ENCODE measurements around the gene PCSK9.
"Not testable (repeated sequence)": the region's sequence is repeated elsewhere in the genome, so short reads cannot be mapped to it uniquely, and the experiment has no call there.

PCSK9 gene

DNA sequence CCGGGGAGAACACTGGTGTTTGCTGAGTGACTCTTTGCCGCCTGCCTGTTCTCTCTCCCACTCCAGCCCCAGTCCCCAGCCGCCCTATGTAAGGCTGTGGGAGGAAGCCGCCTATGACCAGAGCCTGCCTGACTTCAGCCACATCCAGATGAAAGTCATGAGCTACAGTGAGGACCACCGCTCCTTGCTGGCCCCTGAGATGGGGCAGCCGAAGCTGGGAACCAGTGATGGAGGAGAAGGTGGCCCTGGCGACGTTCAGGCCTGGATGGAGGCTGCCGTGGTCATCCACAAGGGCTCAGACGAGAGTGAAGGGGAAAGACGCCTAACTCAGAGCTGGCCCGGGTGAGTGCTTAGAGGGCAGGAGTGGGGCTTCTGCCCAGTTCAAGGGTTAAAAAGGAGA, 32.4 kb upstream of the PCSK9 start:
- FAIRE-seq (no peak), DNase-seq (ENCODE audit: extremely low spot score, insufficient read length, low read depth) (no peak)

DNA sequence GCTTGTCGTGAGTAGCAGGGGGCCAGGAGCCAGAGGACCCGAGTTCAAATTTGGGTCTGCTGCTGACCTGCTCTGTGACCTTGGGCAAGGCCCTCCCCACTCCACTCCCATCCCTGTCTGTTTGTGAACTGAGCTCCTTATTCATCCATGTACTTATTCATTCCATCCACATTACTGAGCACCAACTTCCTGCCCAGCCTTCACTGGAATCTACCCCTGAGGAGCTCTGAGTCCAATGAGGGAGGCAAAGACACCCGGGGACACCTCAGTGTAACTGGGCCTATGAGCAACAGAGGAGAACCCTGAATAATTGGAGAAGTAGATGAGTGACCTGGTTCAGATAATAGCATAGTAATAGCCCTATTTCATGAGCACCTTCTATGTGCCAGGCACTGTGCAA, 31.7 kb upstream of the PCSK9 start:
- FAIRE-seq (no peak), DNase-seq (ENCODE audit: extremely low spot score, insufficient read length, low read depth) (no peak)

DNA sequence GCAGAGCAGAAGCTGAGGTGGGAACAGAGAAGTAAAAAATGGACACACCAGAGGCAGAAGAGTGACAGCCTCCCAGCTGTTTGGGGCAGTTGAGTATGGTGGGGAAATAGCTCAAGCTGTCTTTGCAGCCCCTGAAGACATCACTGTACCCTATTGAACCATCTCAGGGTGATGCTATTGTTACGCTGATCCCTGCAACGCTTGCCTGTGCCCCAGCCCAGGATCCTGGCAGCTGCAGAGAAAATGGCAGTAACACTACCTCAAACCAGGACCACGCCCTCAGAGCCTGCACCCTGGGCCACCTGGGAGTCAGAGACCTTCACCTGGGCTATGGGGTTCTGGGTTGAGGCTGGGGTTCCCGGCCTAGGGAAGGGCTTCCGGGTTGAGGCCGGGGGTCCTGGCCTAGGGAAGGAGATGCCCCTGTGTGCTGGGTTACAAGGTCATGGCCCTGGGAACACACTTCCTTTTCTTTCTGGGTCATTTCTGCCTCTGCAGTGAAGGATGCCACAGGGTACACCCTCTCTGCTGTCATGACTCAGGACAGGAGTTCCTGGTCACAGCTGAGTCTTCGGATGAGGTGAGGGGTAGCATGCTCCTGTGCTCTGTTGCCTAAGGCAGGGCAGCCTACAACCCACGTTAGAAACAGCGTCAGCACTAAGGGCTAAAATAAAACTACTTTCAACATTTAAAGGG, 29.0 kb upstream of the PCSK9 start:
- DNase-seq (ENCODE audit: extremely low spot score, insufficient read length, low read depth): no peak
- no peak for FAIRE-seq

DNA sequence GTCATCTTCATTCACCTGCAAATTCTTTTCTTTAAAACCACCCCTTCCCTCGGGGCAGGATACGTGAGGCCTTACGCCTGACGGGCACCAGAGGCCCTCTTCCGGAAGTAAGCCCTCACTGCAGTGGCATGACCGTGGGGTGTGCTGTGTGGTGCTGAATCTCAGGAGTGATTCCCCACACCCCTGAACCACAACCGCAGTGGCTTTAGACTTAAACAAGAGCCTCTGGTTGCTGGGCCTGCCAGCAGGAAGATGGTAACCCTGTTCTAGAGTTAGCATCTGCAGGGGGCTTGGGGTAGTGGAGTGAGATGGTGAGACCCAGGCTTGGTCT, 28.5 kb upstream of the PCSK9 start:
- FAIRE-seq: no peak
- DNase-seq (ENCODE audit: extremely low spot score, insufficient read length, low read depth): no peak

DNA sequence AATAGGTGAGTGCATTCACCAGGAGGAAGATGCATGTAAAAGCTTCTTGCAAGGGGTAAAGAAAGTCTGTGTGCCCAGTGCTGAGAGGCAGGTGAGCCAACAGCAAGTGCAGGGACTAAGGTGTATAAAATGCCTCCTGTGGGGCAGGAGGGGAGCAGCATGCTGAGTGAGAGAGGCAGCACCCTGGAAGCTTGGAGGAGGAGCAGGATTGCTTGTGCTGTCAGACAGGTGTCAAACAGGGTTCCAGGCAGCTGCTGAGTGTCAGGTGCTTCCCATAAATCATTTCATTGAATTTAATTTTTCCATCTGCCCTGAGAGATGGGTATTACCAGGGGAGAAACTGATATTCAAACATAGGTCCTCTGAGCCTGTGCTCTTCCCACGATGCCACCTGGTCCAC, 26.7 kb upstream of the PCSK9 start:
- DNase-seq (ENCODE audit: extremely low spot score, insufficient read length, low read depth): no peak
- no peak for FAIRE-seq

DNA sequence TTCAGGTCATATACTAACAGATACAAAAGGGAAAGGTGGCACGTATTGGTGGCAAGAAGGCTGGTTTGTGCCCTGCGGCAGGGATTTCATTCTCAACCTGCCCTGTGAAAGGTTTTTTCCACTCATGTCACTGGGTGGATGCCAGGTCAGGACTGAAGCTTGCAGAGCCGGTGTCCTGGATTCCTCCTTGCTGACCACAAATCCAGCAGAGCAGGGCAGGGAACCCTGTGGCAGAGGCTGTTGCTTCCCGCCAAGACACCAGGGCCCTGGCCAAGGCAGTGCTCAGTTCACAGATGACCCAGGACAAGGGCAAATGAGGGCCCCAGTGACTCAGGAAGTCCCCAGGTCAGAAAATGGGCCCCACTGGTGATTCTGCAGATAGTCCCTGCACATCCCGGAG, 24.2 kb upstream of the PCSK9 start:
- DNase-seq (ENCODE audit: extremely low spot score, insufficient read length, low read depth) (no peak), FAIRE-seq (no peak)

DNA sequence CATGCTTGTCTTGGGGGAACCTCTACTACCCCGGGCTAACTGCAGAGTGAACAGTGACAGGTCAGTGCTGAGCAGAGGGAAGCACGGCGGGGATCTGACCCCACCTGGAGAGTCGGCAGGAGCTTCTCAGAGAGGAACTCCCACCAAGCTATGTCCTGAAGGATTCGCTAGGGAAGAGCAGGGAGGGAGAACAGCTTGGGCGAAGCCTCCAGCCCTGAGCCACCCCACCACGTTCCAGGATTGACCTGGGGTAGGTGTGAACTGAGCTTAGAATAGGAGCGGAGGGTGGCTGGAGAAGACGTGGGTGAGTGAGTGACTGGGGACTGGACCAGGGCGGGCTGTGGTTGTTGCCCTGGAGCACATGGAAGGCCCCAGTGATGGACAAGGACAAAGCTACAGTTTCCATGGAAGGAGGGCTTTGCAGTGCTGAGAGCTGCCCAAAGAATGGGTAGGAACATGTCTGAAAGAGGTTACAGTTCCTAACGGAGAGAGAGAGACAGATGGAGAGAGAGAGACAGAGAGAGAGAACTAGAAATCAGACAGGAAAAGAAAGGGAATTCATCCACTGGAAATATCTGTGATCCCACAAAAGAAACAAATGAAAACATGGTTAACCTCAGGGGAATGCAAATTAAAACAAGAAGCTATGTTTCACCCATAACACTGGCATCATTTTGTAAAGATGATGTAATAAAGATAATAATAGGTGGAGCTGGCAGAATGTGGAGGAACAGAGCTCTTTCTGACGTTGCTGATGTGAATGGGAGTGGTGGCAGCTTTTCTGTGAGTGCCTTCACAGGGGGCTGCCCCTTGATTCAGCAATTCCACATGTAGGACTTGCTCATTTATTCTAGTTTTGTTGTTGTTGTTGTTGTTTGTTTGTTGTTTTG, 23.4 kb upstream of the PCSK9 start:
- DNase-seq (ENCODE audit: extremely low spot score, insufficient read length, low read depth) (no peak), FAIRE-seq (no peak)

DNA sequence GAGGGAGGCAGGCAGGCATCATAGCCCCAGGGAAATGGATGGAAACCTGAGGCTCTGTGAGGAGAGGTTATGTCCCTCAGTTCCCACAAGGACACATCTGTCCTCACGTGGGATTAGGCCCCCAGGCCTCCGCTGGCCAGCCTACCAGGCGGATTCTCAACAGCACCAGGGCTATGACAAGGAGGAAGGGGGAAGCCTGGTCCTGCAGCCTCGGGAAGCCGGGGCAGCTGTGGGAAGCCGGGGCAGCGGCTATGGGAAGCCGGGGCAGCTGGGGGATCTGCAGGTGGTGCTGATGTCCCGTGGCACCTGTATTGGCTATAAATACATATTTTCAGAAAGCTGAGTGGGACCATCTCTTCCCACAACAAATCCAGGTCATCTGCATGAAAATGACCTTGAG, 21.0 kb upstream of the PCSK9 start:
- no peak for DNase-seq (ENCODE audit: extremely low spot score, insufficient read length, low read depth)

DNA sequence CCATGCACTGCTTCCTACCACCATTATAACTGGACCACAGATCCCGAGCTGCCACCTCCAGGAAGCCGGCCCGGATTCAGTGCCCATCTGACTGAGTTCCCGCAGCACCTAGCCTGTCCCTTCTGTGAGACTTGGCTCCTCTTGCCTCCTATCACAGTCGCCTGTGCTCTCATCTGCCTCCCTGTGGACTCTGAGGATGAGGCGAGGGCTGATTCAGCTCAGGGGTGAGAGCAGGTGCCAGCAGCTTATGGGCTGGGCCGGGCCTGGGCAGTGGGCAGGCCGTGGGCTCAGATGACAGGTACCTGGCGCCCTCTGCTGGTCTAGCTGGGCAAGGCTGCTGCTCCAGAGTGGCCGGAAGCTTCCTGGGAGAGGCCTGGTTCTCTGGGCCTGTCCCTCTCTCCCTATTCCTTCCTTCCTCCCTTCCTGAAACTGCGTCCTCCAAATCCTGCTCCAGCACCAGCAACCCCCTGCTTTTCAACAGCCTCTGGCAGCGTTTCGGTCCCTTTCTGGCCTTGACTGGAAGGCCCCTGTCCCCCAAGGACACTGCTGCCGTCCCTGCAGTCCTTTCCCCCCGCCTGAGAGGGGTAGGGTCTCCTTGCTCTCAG, 17.3 kb upstream of the PCSK9 start:
- DNase-seq (ENCODE audit: extremely low spot score, insufficient read length, low read depth) (peak; percentile 73), FAIRE-seq (peak; percentile 81)

More for the DNA sequence above, 21.0 kb upstream of the PCSK9 start:
- no peak for FAIRE-seq

DNA sequence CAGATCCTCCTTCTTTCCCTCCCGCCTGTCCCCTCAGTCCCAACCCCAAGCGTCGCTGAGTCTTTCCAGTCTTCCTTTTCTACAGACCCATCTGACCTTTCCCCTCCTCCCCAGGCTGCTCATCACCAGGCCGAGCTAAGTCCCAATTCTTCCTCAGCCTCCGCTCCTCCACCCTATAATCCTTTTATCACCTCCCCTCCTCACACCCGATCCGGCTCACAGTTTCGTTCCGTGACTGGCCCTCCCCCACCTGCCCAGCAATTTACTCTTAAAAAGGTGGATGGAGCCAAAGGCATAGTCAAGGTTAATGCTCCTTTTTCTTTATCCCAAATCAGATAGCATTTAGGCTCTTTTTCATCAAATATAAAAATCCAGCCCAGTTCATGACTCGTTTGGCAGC, 15.2 kb upstream of the PCSK9 start:
- FAIRE-seq: not testable (repeated sequence)

DNA sequence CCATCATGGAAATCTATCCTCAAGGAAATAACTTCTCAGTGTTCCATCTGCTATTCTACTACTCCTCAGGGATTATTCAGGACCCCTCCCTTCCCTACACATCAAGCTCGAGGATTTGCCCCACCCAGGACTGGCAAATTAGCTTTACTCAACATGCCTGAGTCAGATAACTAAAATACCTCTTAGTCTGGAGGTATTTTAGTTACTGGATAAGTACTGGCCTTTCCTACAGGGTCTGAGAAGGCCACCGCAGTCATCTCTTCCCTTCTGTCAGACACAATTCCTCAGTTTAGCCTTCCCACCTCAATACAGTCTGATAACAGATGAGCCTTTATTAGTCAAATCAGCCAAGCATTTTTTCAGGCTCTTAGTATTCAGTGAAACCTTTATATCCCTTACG, 12.7 kb upstream of the PCSK9 start:
- not testable (repeated sequence) for FAIRE-seq

More for the DNA sequence above, 15.2 kb upstream of the PCSK9 start:
- not testable (repeated sequence) for DNase-seq (ENCODE audit: extremely low spot score, insufficient read length, low read depth)

DNA sequence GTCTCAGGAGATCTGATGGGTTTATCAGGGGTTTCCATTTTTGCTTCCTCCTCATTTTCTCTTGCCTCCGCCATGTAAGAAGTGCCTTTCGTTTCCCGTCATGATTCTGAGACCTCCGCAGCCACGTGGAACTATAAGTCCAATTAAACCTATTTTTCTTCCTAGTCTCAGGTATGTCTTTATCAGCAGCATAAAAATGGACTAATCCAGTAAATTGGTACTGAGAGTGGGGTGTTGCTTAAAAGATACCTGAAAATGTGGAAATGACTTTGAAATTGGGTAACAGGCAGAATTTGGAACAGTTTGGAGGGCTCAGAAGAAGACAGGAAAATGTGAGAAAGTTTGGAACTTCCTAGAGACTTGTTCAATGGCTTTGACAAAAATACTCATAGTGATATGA, 8.2 kb upstream of the PCSK9 start:
- FAIRE-seq; DNase-seq (ENCODE audit: extremely low spot score, insufficient read length, low read depth): not testable (repeated sequence)

More for the DNA sequence above, 12.7 kb upstream of the PCSK9 start:
- DNase-seq (ENCODE audit: extremely low spot score, insufficient read length, low read depth): not testable (repeated sequence)

DNA sequence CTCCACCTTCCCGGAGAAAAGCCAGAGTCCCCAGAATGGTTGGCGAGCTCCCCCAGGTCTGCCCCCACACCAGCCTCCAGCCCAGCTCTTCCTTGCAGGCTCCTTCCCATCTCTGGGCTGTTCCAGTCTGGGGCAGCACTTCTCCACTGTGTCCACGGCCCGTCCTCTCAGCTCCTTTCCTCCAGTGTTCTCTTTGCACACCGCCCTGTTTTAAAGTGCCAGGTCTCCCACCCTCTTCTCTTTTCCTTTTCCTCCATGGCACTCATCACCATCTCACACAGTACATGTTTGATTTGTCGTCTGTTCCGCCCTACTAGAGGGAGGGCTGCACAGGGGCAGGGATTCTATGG, 6.1 kb upstream of the PCSK9 start:
- no peak for FAIRE-seq
- no peak for DNase-seq (ENCODE audit: extremely low spot score, insufficient read length, low read depth)

DNA sequence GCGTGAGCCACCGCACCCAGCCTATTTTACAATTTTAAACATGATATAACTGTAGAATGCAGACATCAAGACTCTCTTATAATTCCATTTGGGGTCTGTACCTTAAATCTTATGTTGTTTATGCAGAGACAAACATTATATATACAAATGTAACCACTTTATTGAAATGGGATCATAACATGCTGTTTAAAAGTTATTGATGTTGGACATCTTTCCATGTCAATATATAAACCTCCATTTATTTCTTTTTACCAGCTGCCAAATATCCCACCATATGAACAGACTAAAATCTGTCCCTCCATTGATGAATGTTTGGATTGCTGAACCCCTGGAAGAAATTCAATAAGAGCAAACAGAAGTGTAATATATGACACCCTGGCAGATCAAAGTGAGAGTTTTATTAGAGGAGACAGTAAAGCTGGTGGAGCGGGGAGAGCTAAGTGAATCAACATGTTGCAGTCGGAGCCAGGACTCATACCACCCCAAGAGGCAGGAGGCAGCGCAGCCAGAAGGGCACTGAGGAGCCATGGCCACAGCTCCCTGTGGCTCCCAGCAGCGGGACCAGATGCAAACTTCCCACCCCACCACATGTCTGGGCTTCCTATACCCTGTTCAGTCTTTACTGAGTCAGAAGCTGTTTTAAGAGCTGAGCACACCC, 4.7 kb upstream of the PCSK9 start:
- no peak for DNase-seq (ENCODE audit: extremely low spot score, insufficient read length, low read depth)
- no peak for FAIRE-seq

DNA sequence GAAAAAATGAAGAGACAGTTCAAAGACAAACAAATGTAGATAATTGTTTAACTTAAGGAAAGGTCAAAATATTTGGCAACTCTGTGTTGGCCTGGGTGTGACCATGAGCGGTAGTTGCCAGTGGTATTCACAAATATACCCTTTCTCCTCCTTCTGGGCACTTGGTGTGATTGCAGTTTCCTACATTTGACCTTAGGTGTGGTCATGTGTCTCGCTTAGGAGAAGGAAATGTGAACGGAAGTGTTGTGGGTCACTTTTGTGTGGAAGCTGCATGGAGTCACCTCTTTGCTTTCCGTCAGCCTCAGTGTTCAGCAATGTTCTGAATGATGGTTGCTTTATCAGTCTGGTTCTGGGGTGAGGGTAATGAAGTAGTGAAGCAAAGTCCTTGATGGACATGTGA, 3.4 kb upstream of the PCSK9 start:
- DNase-seq (ENCODE audit: extremely low spot score, insufficient read length, low read depth) (no peak), FAIRE-seq (no peak)

DNA sequence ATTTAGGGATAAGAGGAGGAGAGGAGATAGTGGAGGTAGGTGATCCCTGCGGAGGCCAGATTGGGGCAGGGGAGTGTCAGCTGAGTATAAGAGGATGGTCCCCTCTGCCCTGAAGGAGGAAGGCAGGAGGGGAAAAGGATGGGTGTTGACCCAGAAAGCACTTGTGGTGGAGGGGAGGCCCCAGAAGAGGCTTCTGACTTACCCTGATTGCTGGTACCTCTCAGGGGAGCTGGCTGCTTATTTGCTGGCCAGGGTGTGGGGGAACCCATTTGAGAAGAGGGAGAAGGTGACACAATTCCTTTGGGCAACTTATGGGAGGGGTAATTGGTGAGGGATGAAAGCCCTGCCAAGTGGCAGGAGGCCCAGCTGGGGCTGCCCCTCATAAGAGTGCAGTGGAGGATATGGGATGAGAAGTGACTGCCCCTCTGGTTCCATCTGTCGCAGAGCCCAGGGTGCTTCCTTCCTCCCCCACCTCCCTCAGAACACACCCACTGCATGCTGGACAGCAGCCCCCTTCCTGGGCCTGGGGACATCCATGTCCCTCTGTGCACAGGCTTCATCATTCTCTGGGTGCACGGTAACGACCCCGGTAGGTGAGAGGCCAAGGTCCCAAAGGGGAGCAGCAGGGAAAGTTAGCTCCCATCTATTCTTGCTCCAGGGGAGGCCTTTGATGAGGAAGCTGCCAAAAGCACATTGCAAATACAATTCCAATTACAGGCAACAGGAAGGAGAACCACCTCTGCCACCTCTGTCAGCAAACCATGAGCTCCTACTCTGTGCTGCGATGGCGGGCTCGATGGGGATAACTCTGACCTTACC, 1.4 kb upstream of the PCSK9 start:
- DNase-seq (ENCODE audit: extremely low spot score, insufficient read length, low read depth): no peak

DNA sequence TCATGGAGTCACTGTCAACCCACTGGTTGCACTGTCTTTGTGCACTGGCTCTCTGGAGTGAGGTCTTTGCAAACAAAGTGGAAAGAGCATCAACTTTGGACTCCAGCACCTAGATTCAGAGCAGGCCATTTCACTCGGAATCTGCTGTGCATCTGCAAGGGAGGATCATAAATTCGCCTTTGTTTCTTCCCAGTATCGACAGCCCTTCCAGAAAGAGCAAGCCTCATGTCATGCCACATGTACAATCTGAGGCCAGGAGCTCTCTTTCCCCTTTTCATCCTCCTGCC, 853 bp upstream of the PCSK9 start:
- DNase-seq (ENCODE audit: extremely low spot score, insufficient read length, low read depth): no peak
- FAIRE-seq: no peak

More for the DNA sequence above, 1.4 kb upstream of the PCSK9 start:
- FAIRE-seq: no peak

DNA sequence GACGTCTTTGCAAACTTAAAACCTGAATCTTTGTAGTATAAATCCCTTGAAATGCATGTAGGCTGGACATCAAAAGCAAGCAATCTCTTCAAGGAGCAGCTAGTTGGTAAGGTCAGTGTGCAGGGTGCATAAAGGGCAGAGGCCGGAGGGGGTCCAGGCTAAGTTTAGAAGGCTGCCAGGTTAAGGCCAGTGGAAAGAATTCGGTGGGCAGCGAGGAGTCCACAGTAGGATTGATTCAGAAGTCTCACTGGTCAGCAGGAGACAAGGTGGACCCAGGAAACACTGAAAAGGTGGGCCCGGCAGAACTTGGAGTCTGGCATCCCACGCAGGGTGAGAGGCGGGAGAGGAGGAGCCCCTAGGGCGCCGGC, 390 bp upstream of the PCSK9 start:
- FAIRE-seq (no peak), DNase-seq (ENCODE audit: extremely low spot score, insufficient read length, low read depth) (no peak)

DNA sequence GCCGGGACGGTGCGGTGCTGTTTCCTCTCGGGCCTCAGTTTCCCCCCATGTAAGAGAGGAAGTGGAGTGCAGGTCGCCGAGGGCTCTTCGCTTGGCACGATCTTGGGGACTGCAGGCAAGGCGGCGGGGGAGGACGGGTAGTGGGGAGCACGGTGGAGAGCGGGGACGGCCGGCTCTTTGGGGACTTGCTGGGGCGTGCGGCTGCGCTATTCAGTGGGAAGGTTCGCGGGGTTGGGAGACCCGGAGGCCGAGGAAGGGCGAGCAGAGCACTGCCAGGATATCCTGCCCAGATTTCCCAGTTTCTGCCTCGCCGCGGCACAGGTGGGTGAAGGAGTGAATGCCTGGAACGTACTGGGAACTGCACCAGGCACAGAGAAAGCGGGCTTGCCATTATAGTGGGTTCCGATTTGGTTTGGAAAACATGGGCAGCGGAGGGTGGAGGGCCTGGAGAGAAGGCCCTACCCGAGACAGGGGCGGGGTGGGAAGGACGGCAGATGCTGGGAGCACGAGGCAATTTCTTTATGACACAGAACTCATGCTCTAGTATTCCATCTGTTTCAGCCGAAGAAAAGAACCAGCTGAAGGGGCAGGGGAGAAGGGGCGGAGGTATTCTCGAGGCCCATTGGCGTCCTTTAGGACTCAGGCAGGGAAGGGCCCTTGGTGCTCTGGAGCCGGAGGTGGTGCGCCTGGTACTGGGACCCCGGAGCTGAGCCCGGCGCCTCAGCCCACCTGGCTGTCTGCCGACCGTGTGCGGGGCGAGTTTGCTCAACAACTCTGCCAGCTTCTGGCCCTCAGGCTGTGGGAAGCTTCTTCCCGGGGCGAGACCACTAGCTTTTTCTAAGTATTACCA, 960 bp downstream of the PCSK9 start:
- DNase-seq (ENCODE audit: extremely low spot score, insufficient read length, low read depth): no peak
- FAIRE-seq: no peak
